Stimulated activated CD4-positive, alpha-beta T cell treated with anti-CD3 and anti-CD28 coated beads, Interleukin-15, amount 100 ng/mL, for 1 hour (primary cell): ENCODE measurements around the gene LCN2.
"Not testable (repeated sequence)": the region's sequence is repeated elsewhere in the genome, so short reads cannot be mapped to it uniquely, and the experiment has no call there.

Experiments
- DNase-seq, 2 donors: peaks; one replicate each; pipeline ENCODE4 v3.0.0-alpha.2; 2020; ENCODE audit warnings: low read depth in 1 of 2, low spot score in 1 of 2

The LCN2 gene

GRCh38 chr9:128127568-128127989 is 21.7 kb upstream of the LCN2 start, which contains the start of gene PTGES2:
Gene PTGES2 (minus strand): TSS chr9:128127729. CDS start chr9:128127717, 12 bp downstream.
- peak; percentile 64 to 77 for DNase-seq

GRCh38 chr9:128127990-128128835 is 21.0 kb upstream of the LCN2 start:
- DNase-seq: peak; percentile 73

GRCh38 chr9:128128836-128129590 is 20.2 kb upstream of the LCN2 start:
- no peak for DNase-seq

- DNase-seq: peak; percentile 26 to 33
These were observed 19.2 kb upstream of the LCN2 start for GRCh38 chr9:128129976-128130590.

GRCh38 chr9:128130651-128131050 is 18.6 kb upstream of the LCN2 start:
- DNase-seq: not testable (repeated sequence)

- DNase-seq: not testable (repeated sequence)
These were observed 17.9 kb upstream of the LCN2 start for GRCh38 chr9:128131346-128131745.

GRCh38 chr9:128132139-128132538 is 17.1 kb upstream of the LCN2 start:
- not testable (repeated sequence) for DNase-seq

- not testable (repeated sequence) for DNase-seq
These were observed 13.7 kb upstream of the LCN2 start for GRCh38 chr9:128135561-128135960.

GRCh38 chr9:128136816-128137793 is 12.1 kb upstream of the LCN2 start:
- no peak for DNase-seq

GRCh38 chr9:128138001-128138400 is 11.3 kb upstream of the LCN2 start:
- DNase-seq: no peak

GRCh38 chr9:128139621-128140020 is 9.6 kb upstream of the LCN2 start:
- no peak for DNase-seq

- no peak for DNase-seq
These were observed 7.6 kb upstream of the LCN2 start for GRCh38 chr9:128141604-128142003.

- no peak for DNase-seq
These were observed 7.2 kb upstream of the LCN2 start for GRCh38 chr9:128142061-128142460.

- no peak for DNase-seq
These were observed 6.7 kb upstream of the LCN2 start for GRCh38 chr9:128142596-128142995.

GRCh38 chr9:128143525-128144238 is 5.6 kb upstream of the LCN2 start:
- no peak for DNase-seq

GRCh38 chr9:128144239-128145181 is 4.7 kb upstream of the LCN2 start:
- DNase-seq: no peak

GRCh38 chr9:128145536-128145935 is 3.7 kb upstream of the LCN2 start:
- DNase-seq: no peak

GRCh38 chr9:128145951-128146351 is 3.3 kb upstream of the LCN2 start:
- DNase-seq: no peak
